EL (cell line): ENCODE data around the gene TNFAIP2.

Experiments used
- DNase-seq: peaks from one replicate; pipeline ENCODE4 v3.0.0-alpha.2; 2016

TNFAIP2 gene

GRCh38 chr14:103123634-103124500 is 606 bp downstream of the TNFAIP2 start:
- DNase-seq = peak; percentile 57

- DNase-seq = no peak
Observed at GRCh38 chr14:103124501-103125001, 1.3 kb downstream of the TNFAIP2 start.

GRCh38 chr14:103125098-103126070 is 2.1 kb downstream of the TNFAIP2 start:
- no peak for DNase-seq

GRCh38 chr14:103126088-103126872 is 3.0 kb downstream of the TNFAIP2 start:
- no peak for DNase-seq

GRCh38 chr14:103126873-103127304 is 3.6 kb downstream of the TNFAIP2 start:
- no peak for DNase-seq

GRCh38 chr14:103127356-103127755 is 4.1 kb downstream of the TNFAIP2 start:
- no peak for DNase-seq

- no peak for DNase-seq
Observed at GRCh38 chr14:103127861-103128598, 4.8 kb downstream of the TNFAIP2 start.

GRCh38 chr14:103128631-103129300 is 5.5 kb downstream of the TNFAIP2 start:
- DNase-seq = no peak

GRCh38 chr14:103129301-103130016 is 6.2 kb downstream of the TNFAIP2 start:
- peak; percentile 62 for DNase-seq

GRCh38 chr14:103130017-103130764 is 6.9 kb downstream of the TNFAIP2 start:
- no peak for DNase-seq

- peak; percentile 83 for DNase-seq
Observed at GRCh38 chr14:103130965-103131364, 7.7 kb downstream of the TNFAIP2 start.

- no peak for DNase-seq
Observed at GRCh38 chr14:103131580-103131979, 8.3 kb downstream of the TNFAIP2 start.

- DNase-seq = no peak
Observed at GRCh38 chr14:103132381-103133209, 9.3 kb downstream of the TNFAIP2 start.

- DNase-seq = no peak
Observed at GRCh38 chr14:103133210-103134140, 10.2 kb downstream of the TNFAIP2 start.

- no peak for DNase-seq
Observed at GRCh38 chr14:103134405-103134804, 11.1 kb downstream of the TNFAIP2 start.

GRCh38 chr14:103134919-103135318 is 11.7 kb downstream of the TNFAIP2 start:
- DNase-seq = no peak
